ENCODE data around the gene IL1RAPL1. TPM values are rescaled to one million over a fixed set of nuclear protein-coding genes. Genes with fewer than 3 reads are reported as not detected.

IL1RAPL1 gene
- total RNA-seq: 10 to 100 TPM in 1 of 4 donors, 1 to 10 TPM in 3; 8.2 to 10.9 (median 8.8) TPM

GRCh38 chrX:28586981-28587551 is at the start of gene IL1RAPL1:
TSS of gene IL1RAPL1 (plus strand) at chrX:28587446.
- H3K9me3 ChIP-seq: no peaks in the 10 kb centered on the region
- peak within 1 kb of the TSS in 3 of 4 donors; percentile 33 to 76 (median 34) for H3K27ac ChIP-seq
- DNase-seq (ENCODE audit: low spot score in 2 of 2): no peak
- peaks cover 0 to 27% of the 10 kb centered on the region in 2 donors for H3K27me3 ChIP-seq
- no peak for TF ChIP-seq EP300 (IDR thresholded peaks at IDR 0.05)
- TF ChIP-seq CTCF (IDR thresholded peaks at IDR 0.05): peak in 3 of 5 experiments; percentile 9 to 30 (median 30)
- no peak for TF ChIP-seq POLR2A (IDR thresholded peaks at IDR 0.05)
- H3K4me1 ChIP-seq: no peaks in the 10 kb centered on the region
- peak within 1 kb of the TSS; percentile 24 to 49 (median 38) for H3K4me3 ChIP-seq
- WGBS, 2 donors: 1 to 21% methylated on average over 15 of the region's 15 CpGs
- H3K36me3 ChIP-seq: no peaks in the 10 kb centered on the region

DNA sequence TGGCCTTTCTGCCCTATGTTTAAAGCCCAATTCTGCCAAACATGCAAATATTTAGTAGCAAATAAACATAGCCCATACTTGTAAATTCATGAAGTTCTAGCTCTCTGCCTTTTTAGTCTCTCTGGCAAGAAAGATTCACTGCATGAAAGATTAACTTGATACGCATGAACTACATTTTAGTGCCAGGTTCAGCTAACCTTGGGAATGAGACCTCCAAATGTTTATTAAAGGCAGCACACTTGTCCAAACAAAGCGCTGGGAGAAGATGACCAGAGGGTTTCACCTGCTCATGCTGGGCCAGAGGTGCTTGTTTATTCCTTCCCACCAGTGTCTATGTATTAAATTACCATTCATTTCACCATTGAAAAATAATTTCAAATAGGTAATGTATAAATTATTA is 44.5 kb upstream of the IL1RAPL1 start:
- no peaks in the 10 kb centered on the region for H3K27me3 ChIP-seq
- no peak overlapping the region for H3K4me3 ChIP-seq
- no peak for DNase-seq (ENCODE audit: low spot score in 2 of 2)
- no peak for TF ChIP-seq EP300 (IDR thresholded peaks at IDR 0.05)
- no peak for TF ChIP-seq POLR2A (IDR thresholded peaks at IDR 0.05)
- H3K36me3 ChIP-seq: no peaks in the 10 kb centered on the region
- H3K27ac ChIP-seq: no peak overlapping the region
- H3K4me1 ChIP-seq: no peaks in the 10 kb centered on the region
- no peaks in the 10 kb centered on the region for H3K9me3 ChIP-seq
- WGBS, 2 donors: 83 to 88% methylated on average over 2 of the region's 2 CpGs

GRCh38 chrX:28549838-28550237 is 37.4 kb upstream of the IL1RAPL1 start:
- Histone ChIP-seq H3K9me3 (no peaks in the 10 kb centered on the region), H3K4me3 (no peak overlapping the region), H3K27ac (no peak overlapping the region), H3K36me3 (no peaks in the 10 kb centered on the region), H3K4me1 (no peaks in the 10 kb centered on the region), H3K27me3 (no peaks in the 10 kb centered on the region)
- no peak for TF ChIP-seq POLR2A (IDR thresholded peaks at IDR 0.05)
- TF ChIP-seq CTCF (IDR thresholded peaks at IDR 0.05): no peak
- no peak for TF ChIP-seq EP300 (IDR thresholded peaks at IDR 0.05)
- 76 to 86% methylated on average over 4 of the region's 4 CpGs for WGBS, 2 donors
- no peak for DNase-seq (ENCODE audit: low spot score in 2 of 2)

GRCh38 chrX:28550331-28550872 is 36.8 kb upstream of the IL1RAPL1 start:
- H3K4me3 ChIP-seq: no peak overlapping the region
- WGBS, 2 donors: 83 to 96% methylated on average over 8 of the region's 8 CpGs
- H3K27me3 ChIP-seq: no peaks in the 10 kb centered on the region
- H3K27ac ChIP-seq: no peak overlapping the region
- TF ChIP-seq EP300 (IDR thresholded peaks at IDR 0.05) (no peak), POLR2A (IDR thresholded peaks at IDR 0.05) (no peak), CTCF (IDR thresholded peaks at IDR 0.05) (no peak)
- H3K9me3 ChIP-seq: no peaks in the 10 kb centered on the region
- no peaks in the 10 kb centered on the region for H3K36me3 ChIP-seq
- H3K4me1 ChIP-seq: no peaks in the 10 kb centered on the region
- no peak for DNase-seq (ENCODE audit: low spot score in 2 of 2)

- no peaks in the 10 kb centered on the region for H3K9me3 ChIP-seq
- H3K36me3 ChIP-seq: no peaks in the 10 kb centered on the region
- H3K27me3 ChIP-seq: no peaks in the 10 kb centered on the region
- WGBS, 2 donors: 88 to 100% methylated on average over 1 of the region's 1 CpG
- H3K4me3 ChIP-seq: no peak overlapping the region
- H3K27ac ChIP-seq: no peak overlapping the region
- DNase-seq (ENCODE audit: low spot score in 2 of 2): no peak
- H3K4me1 ChIP-seq: no peaks in the 10 kb centered on the region
- no peak for TF ChIP-seq POLR2A (IDR thresholded peaks at IDR 0.05)
- no peak for TF ChIP-seq CTCF (IDR thresholded peaks at IDR 0.05)
- TF ChIP-seq EP300 (IDR thresholded peaks at IDR 0.05): no peak
Measured at GRCh38 chrX:28552322-28552721, 34.9 kb upstream of the IL1RAPL1 start.

Data from tibial nerve (tissue), 4 donors.